Measurements from ENCODE around the gene DCLK3. TPM values are rescaled to one million over a fixed set of nuclear protein-coding genes. Genes with fewer than 3 reads are reported as not detected.

Gene DCLK3
- total and polyA plus RNA-seq, 2 of the 8 experiments (the other 6 are each of a cell fraction or from before 2014, with no cell fraction given), result 0.27 to 0.63 TPM

DNA sequence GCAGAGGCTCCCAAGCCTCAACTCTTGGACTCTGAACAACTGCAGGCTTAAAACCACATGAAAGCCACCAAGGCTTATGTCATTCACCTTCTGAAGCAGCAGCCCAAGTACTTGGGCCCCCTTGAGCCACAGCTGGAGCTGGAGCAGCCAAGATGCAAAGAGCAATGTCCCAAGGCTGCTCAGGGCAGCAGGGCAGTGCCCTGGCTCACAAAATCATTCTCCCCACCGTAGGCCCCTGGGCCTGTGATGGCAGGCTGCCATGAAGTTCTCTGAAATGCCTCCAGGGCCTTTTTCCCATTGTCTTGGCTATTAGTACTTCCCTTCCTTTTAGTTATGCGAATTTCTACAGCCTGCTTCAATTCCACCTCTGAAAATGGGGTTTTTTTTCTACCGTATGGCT is 83.4 kb downstream of the DCLK3 start:
- WGBS, 2 experiments (ENCODE audit: extremely low coverage in 1 of 2, insufficient coverage in 1 of 2, insufficient read length in 1 of 2, insufficient replicate concordance in 2 of 2, low coverage in 1 of 2, low lambda C conversion rate in 2 of 2, missing lambda C conversion rate in 1 of 2), result 88% methylated on average over 3 of the region's 3 CpGs; no CpG with 5 or more reads in 1 of the 2 experiments
- H3K9me3 ChIP-seq (ENCODE audit: insufficient read depth in 2 of 2, low read depth in 1 of 2, low read length in 1 of 2), result peaks cover 8 to 12% of the 10 kb centered on the region in 2 experiments; a peak in 2 of 4 replicates
- no peak overlapping the region for H4K8ac ChIP-seq (ENCODE audit: extremely low read depth, insufficient read depth, low read length)
- H3K56ac ChIP-seq (replicated peaks; ENCODE audit: insufficient read length, low read depth, low read length), result no peak overlapping the region
- no peak overlapping the region for H2AFZ ChIP-seq (ENCODE audit: low read length)
- H3K4me2 ChIP-seq (ENCODE audit: insufficient read depth in 1 of 2, low read depth in 2 of 2, low read length in 2 of 2), result no peak overlapping the region
- no peaks in the 10 kb centered on the region; a peak in 1 of 8 replicates for H3K36me3 ChIP-seq (ENCODE audit: control insufficient read depth in 2 of 4, insufficient read depth in 4 of 4, low read length in 3 of 4)
- no peak overlapping the region for H3K27ac ChIP-seq (ENCODE audit: low read depth, low read length)
- H3K14ac ChIP-seq (ENCODE audit: insufficient read length), result no peak overlapping the region
- no peak overlapping the region for H2BK5ac ChIP-seq (ENCODE audit: low read depth, low read length)
- H4K91ac ChIP-seq (replicated peaks; ENCODE audit: insufficient read length, low read length), result no peak overlapping the region
- no peaks in the 10 kb centered on the region for H3K23me2 ChIP-seq (ENCODE audit: low read depth, low read length)
- POLR2A ChIA-PET (ENCODE audit: partially characterized antibody), result no interaction called here
- FAIRE-seq (no peak), DNase-seq (ENCODE audit: low read depth in 1 of 2, low spot score in 2 of 2) (no peak)
- CTCF ChIA-PET (ENCODE audit: partially characterized antibody), result interaction anchor here (0.8 kb wide), 1 partner anchor 23 kb away, joined by 4 read pairs; no protein-coding TSS in a partner anchor
- no peak overlapping the region for H3K4ac ChIP-seq (replicated peaks; ENCODE audit: insufficient read length, low read depth, low read length)
- H3K27me3 ChIP-seq (replicated peaks in 1 of 4; ENCODE audit: control insufficient read depth in 3 of 4, extremely low read depth in 1 of 4, insufficient read depth in 3 of 4, low read length in 3 of 4), result no peaks in the 10 kb centered on the region
- no peak overlapping the region for H2BK12ac ChIP-seq (ENCODE audit: low read depth, low read length)
- H3K4me3 ChIP-seq (ENCODE audit: extremely low read depth in 1 of 4, insufficient read depth in 2 of 4, low read depth in 3 of 4, low read length in 4 of 4), result no peak overlapping the region
- H4K20me1 ChIP-seq (replicated peaks in 1 of 2; ENCODE audit: control insufficient read depth in 1 of 2, insufficient read depth in 2 of 2, low read length in 2 of 2), result no peaks in the 10 kb centered on the region
- no peak overlapping the region for H3K9ac ChIP-seq (replicated peaks in 1 of 4; ENCODE audit: extremely low read depth in 1 of 4, low read depth in 3 of 4, low read length in 3 of 4)
- no peak overlapping the region for H2BK120ac ChIP-seq (replicated peaks; ENCODE audit: low read depth, low read length)
- no peaks in the 10 kb centered on the region for H3K4me1 ChIP-seq (replicated peaks in 1 of 4; ENCODE audit: control insufficient read depth in 3 of 4, insufficient read depth in 4 of 4, low read length in 3 of 4)
- no peaks in the 10 kb centered on the region for H3K79me1 ChIP-seq (ENCODE audit: low read depth, low read length)
- no peak overlapping the region for H2BK15ac ChIP-seq (ENCODE audit: low read length)
- H2BK20ac ChIP-seq (ENCODE audit: low read length), result no peak overlapping the region
- no peak overlapping the region for H2AK5ac ChIP-seq (ENCODE audit: low read depth, low read length)
- no peak overlapping the region for H3K18ac ChIP-seq (ENCODE audit: extremely low read depth, low read length)
- H3K23ac ChIP-seq (ENCODE audit: insufficient read length), result no peak overlapping the region
- H4K5ac ChIP-seq (ENCODE audit: insufficient read length, low read depth, low read length), result no peak overlapping the region
- TF ChIP-seq POU5F1 (IDR thresholded peaks at IDR 0.05; ENCODE audit: low read depth, low read length) (no peak), HDAC6 (IDR thresholded peaks at IDR 0.05; ENCODE audit: low read depth, low read length) (no peak)
- no peaks in the 10 kb centered on the region for H3K79me2 ChIP-seq (ENCODE audit: control insufficient read depth in 1 of 2, insufficient read depth in 2 of 2, low read length in 2 of 2)
